GM19452 (cell line): ENCODE results near the gene PLOD2.
A peak's percentile ranks its signal among the peaks of the same experiment; 100 is the strongest.

Source experiments
- ATAC-seq: cut with Tn5 transposase; IDR thresholded peaks from one replicate; pipeline ENCODE4 v1.9.1; 2021; ENCODE audit not compliant: unreplicated experiment

The PLOD2 gene

DNA sequence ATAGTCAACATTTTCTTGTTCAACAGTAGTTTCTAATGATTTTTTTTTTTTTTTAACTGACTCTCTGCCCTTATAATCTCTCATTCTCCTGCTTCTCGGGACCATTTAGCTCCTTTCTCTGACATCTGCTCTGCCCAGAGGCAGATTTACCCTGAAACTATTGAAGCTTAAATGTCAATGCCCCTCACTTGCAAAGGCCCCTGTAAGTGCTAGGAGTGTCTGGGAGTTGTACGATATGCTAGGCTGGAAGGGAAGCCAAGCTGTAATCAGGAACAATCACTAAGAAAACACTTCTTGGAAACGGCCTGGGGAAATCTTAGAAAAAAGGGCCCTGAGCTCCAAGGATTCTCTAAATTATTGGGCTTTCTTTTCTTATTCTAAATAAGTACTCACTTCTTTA, 5.8 kb upstream of the PLOD2 start:
- no peak for ATAC-seq

- ATAC-seq, result no peak
Measured at GRCh38 chr3:146166415-146166821, 5.4 kb upstream of the PLOD2 start.

DNA sequence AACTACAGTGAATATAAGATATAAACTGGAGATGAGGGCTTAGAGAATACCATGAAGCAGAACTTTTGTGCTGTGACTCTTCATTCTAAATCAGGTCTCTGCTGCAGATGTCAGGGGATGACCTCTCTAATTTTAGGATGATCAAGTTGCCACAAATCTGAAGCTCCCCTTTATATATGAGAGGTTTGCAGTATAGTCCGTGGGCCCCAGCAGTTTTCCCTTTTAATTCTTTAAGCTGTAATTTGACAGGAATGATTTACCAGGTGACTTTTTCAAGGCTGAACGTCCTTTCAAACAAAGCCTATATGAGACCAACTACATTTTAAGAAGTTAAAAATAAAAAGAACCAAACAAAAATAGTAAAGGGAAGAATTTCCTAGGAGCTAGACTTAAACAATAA, 4.9 kb upstream of the PLOD2 start:
- ATAC-seq, result no peak

DNA sequence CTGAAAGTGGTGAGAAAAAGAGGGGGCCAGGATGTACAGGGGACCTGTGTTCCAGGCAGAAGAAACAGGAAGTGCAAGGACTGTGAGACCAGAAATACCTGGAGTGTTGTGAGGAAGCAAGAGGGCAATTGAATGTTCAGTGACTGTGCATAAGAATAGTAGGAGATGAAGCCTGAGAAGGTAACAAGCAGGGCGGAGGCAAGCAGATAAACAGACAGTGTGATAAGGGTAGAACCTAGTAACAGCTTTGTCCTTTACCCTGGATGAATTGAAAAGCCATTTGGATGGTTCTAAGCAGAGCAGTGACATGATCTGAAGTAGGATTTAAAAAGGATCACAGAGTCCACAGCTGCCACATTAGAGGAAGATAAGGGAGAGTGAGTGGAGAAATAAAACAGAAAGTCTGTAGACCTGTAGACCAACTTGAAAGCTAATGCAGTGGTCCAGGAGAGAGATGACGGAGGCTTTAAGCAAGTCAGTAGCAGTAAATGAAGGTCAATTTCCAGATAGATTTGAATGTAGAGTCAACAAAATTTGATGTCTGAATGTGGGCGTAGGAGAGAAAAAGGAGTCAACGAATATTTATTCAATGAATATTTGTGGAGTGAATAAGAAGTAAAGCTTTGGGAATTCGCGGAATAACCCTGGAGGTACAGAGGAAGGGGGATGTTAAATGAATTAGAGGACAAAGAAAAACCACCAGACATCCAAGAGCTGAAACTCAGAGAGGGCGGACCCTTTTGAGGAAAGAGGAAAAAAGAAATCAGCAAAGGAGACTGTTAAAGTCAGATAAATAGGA, 4.2 kb upstream of the PLOD2 start:
- ATAC-seq, result no peak

- no peak for ATAC-seq
Measured at GRCh38 chr3:146164506-146164905, 3.5 kb upstream of the PLOD2 start.

DNA sequence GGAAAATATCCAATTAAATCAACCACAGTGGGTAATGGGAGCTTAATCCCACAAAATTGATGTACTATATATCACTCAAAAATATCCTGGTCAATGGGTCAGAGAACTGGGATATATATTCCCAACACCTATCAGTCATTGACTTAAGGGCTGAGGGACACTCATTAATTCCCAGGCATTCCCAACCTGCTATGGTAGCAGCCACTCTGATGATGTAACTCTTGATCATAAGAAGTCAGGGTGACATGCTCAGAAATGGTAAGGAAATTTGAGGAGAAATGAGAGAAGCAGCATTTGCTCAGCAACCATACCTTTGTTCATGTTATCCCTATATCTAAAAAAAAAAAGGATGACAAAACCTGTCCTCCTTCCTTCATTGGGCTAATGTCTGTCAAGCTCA, 3.1 kb upstream of the PLOD2 start:
- no peak for ATAC-seq

GRCh38 chr3:146163584-146163983, 2.6 kb upstream of the PLOD2 start:
- ATAC-seq, result no peak

DNA sequence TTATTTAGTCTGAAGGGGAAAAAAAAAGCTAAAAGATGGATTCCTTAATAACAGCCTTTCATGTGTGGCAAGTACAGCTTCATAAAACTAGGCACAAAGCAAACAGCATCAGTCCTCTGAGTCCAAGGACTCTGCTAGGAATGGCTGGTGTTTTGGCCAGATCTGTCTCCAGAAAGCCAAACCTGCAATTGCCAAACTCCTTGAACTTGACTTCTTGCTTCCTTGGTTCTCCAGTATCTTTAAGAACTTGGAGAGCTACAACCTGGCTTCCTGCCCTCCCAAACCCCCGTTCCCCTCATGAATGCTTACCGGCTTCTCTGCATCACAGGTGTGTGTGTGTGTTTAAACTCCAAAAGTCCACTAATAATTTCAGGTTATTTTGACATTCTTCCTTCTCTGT, 1.6 kb upstream of the PLOD2 start:
- no peak for ATAC-seq

DNA sequence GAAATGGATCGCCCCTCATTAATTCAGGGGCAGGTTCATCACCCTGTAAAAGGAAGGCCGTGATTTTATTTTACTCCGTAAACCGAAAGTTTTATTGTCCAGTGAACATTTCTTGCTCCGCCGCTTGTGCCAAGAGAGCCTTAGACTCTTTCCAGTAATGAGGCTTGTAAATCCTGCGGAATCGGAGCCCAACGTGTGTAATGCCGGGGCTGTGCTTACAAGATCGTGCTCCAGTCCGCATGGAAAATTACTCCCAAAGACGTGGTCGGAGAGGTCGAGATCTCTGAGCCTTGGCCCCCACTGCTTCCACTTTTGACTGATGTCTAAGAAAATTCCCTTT, 649 bp upstream of the PLOD2 start:
- ATAC-seq, result no peak

DNA sequence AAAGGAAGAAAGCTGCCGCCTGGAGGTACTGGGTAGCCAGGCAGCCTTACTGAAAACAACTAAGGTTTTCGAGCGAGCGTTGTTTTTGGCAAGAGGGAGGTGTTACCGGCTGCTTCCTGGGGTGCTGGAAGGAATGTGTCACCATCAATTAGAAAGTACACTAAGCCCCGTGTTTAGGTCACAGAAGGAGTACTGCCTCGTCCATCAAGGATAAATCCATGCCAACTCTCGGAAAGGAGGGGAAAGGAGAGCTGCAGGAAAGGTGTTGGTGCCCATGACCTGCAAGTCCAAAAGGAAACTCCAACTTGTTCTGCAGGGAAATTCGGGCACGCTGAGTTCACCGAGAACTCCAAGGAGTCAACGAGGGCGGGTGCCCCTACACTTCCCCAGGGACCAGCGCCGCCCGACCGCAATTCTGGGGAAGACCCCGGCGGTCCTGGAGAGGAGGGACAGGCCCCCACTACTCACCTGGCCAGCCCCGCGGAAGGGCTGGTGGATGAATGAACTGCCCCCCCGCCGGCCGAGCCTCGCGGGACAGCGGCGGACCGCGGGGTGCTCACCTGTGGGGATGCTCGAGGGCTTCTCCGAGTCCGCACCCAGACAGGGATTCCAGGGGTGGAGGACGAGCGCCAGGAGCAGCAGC, 542 bp downstream of the PLOD2 start:
- ATAC-seq, result peak; percentile 14

DNA sequence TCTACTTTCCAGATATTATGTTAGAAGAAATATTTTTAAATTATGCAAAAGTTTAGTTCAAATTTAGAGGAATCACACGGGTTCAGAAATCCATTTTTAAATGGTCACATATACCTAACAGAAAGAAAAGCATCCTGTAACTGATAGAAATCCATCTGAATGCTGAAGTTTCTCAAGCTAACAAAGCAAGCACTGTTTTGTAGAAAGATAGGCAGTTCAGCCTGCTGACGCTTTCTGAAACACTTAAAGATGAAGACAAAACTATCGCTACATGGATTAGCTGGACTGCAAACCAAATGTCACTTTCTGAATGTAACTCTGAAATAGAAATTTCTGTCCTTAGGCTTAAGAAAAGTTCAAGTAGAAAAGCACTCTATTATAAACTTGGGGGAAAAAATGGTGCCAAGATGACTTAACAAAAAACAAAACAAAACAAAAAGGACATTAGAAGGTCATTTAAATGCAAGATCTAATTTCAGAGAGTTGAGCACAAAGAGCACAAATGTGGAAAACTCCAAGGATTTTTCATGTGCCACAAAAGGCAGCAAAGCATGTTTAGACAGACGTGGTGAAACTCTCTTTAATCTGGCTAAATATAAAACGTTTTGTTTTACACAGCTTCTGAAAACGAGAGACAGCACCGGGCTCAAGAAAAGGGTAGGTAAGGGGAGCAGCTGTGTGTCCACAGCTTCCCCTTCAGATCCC, 1.2 kb downstream of the PLOD2 start:
- no peak for ATAC-seq

DNA sequence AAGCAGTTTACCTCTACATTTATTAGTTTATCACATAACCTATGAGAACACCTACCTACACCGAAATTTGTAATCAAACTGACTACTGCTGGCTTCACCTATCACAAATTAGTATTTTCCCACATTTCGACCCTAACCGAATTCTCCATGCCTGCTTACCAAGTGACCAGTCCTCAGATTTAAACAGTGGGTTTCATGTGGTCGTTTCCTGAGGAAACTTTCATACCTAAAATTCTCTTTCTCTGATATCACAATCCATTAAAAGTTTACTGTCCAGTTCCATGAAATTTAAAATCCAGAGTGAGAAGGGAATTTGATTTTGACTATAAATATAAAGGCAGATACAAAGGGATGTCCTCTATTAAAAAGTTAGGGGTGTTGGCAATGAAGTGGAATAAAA, 1.9 kb downstream of the PLOD2 start:
- ATAC-seq, result no peak

- ATAC-seq, result no peak
Measured at GRCh38 chr3:146157325-146158060, 3.5 kb downstream of the PLOD2 start.

GRCh38 chr3:146156666-146157314, 4.2 kb downstream of the PLOD2 start:
- ATAC-seq, result no peak

DNA sequence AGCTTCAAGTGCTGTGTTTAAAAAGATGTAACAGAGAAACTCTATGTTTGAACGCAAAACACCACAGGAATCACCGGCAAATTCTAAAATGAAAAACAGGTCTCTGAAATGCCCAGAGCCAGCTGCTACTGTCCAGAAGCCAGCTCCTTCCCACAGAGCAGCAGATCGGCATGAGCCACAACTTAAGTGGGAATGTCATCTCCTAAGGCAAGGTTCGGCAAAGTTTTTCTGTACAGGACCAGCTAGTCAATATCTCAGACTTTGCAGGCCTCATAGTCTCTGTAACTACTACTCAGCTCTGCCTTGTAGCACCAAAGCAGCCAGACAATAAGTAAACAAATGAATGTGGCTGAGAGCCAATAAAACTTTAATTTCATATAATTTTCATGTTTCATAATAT, 4.9 kb downstream of the PLOD2 start:
- no peak for ATAC-seq

DNA sequence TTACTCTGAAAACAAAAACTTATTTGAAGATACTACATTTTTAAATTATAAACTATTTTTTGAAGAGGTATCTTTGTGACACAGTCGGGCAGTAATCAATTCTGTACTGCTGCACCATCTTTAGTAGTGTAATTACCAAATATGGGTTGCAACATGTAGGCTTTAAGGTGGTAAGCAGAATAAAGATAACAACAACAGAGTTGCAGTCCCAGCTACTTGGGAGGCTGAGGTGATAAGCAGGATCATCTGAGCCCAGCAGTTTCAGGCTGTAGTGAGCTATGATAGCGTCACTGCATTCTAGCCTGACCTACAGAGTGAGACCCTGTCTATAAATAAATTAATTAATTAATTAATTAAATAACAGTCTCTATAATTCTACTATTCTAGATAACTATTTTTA, 6.0 kb downstream of the PLOD2 start:
- ATAC-seq, result no peak

DNA sequence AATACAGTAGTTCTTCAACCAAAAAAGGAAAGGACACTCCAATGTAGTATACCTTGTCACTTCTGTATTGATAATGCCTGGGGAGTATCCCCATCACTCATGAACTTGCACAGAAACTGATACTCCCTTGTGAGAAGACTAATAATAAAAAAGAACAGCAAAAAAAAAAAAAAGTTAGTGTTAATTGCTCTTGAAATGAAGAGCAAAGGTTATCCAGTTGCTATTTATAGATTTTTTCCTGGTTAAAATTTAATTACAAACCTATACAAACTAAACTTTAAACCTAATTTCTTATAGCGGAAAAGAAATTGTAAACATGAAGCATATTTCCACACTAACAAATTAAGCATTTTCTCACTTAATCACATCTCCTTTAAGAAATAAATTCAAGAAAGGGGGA, 6.7 kb downstream of the PLOD2 start:
- no peak for ATAC-seq

GRCh38 chr3:146153429-146153828, 7.6 kb downstream of the PLOD2 start:
- ATAC-seq, result no peak

DNA sequence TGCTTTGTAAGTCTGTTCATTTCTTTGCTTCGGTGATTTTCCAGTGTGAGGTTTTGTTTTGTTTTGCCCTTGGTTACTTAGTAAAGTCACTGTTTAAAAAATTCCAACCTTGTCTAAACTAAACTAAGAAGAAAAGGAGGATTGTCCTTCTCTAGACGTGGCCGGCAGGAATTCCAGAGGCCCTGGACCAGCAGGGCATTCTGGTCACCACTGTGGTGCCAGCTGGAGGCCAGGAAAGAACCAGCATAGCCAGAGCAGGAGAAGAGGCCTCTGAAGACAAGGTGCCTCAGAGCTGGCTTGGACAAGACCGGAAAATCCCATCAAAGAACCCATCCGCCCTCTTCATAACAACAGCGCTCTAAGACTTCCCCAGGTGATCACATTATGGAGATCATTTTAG, 8.2 kb downstream of the PLOD2 start:
- no peak for ATAC-seq

- no peak for ATAC-seq
Measured at GRCh38 chr3:146148468-146148931, 12.5 kb downstream of the PLOD2 start.

- ATAC-seq, result no peak
Measured at GRCh38 chr3:146145642-146146041, 15.3 kb downstream of the PLOD2 start.
